ENCODE data around the gene INVS.
"Not testable (repeated sequence)": the region's sequence is repeated elsewhere in the genome, so short reads cannot be mapped to it uniquely, and the experiment has no call there.

INVS gene

GRCh38 chr9:100126423-100126822, 27.4 kb downstream of the INVS start:
- no peak for DNase-seq (ENCODE audit: low read depth)

DNA sequence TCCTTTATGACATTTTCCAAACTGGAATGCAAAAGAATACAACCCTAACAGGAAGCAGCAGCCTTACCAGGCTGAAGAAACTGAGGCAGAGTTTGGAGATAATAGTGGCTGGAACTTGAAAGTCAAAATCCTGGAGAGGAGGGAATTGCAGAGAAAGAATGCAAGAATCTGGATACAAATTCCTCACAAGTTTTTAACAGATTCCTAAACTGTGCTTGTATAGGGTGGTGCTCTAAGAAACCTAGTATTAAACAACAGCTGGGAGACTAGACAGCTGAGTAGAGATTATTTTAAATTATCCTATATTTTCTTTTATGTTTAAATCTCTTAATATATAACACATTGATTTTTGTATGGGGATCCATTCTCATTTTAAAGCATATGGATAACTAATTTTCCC, 30.7 kb downstream of the INVS start:
- no peak for DNase-seq (ENCODE audit: low read depth)

GRCh38 chr9:100131216-100131615, 32.2 kb downstream of the INVS start:
- DNase-seq (ENCODE audit: low read depth), result no peak

DNA sequence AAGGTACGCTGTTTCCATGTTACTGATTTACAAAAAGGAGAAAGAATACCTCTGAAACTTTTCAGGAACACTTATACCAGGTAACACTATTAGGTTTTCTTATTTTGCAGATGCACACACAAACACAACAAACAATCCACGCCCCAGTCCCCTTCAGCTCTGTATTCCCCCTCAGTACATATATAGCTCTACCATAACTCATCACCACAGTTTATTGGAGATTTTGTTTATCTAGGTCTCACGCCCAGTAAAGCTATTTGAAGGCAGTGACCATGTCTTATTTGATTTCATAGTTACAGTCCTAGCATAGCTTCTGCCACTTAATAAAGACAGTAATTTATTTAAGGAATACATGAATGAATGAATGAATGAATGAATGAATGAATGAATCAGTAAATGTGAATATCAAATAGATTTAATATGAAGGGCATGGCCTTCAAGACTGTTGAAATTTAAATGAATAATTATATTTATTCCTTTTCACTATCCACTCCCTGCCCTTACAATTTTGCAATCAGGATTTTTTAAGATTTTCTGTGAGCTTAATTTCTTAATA, 32.9 kb downstream of the INVS start:
- DNase-seq (ENCODE audit: low read depth), result no peak

DNA sequence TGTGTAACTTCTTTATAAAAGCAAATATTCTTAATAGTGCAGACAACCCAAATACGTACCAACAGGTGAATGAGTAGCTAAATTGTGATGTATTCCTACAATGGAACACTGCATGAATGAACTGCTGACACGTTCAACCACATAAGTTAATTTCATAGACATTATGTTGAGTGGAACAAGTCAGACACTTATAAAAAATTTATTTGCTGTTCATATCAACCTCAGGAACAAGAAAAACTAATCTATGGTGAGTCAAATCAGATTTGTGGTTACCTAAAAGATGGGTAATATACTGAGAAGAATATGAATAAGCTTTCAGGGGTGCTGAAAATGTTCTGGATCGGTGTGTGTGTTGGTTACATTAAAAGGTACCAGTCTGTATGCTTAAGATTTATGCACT, 35.7 kb downstream of the INVS start:
- no peak for DNase-seq (ENCODE audit: low read depth)

DNA sequence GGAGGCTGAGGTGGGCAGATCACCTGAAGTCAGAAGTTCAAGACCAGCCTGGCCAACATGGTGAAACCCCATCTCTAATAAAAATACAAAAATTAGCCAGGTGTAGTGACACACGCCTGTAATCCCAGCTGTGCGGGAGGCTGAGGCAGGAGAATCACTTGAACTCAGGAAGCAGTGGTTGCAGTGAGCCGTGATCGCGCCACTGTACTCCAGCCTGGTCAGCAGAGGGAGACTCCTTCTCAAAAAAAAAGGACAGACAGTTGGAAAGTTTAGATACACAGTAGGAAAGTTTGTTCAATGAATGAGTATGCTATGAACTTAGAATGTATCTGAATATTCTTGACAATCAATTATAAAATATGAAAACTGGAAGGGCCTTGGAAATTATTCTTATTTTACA, 37.8 kb downstream of the INVS start:
- DNase-seq (ENCODE audit: low read depth), result peak; percentile 16

GRCh38 chr9:100140303-100140702, 41.3 kb downstream of the INVS start:
- DNase-seq (ENCODE audit: low read depth), result not testable (repeated sequence)

- not testable (repeated sequence) for DNase-seq (ENCODE audit: low read depth)
Measured at GRCh38 chr9:100141862-100142261, 42.8 kb downstream of the INVS start.

DNA sequence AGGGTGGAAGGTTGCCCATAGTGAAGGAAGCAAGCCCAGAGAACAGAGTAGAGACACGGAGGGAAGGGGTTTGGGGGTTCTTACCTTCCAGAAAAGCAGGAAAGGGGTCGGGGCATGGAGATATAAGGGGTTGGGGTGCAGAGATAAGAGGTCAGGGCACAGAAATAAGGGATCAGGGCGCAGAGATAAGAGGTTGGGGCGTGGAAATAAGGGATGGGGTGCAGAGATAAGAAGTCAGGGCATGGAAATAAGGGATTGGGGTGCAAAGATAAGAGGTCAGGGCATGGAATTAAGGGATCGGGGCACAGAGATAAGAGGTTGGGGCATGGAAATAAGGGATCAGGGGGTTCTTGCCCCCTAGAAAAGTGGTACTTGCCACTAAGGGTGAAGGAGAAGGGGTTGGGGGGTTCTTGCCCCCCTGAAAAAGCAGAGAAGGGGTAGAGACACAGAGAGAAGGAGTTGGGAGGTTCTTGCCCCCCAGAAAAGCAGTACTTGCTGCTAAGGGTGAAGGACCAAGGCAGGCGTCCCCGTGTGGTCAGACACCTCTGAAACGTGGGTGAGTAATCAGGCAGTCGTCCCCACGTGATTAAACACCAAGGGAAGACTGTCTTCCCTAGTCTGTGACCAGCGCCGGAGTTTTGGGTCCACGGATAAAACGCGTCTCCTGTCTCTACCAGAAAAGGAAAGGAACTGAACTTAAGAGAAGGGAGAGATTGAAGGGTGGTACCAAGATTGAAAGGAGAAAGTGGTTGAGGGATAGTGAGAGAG, 46.3 kb downstream of the INVS start:
- DNase-seq (ENCODE audit: low read depth), result not testable (repeated sequence)

DNA sequence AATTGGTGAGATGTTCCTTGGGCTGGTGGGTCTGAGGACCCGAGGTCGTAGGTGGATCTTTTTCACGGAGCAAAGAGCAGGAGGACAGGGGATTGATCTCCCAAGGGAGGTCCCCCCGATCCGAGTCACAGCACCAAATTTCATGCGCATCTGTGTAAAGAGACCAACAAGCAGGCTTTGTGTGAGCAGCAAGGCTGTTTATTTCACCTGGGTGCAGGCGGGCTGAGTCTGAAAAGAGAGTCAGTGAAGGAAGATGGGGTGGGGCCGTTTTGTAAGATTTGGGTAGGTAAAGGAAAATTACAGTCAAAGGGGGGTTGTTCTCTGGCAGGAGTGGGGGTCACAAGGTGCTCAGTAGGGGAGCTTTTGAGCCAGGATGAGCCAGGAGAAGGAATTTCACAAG, 46.9 kb downstream of the INVS start:
- DNase-seq (ENCODE audit: low read depth), result not testable (repeated sequence)

DNA sequence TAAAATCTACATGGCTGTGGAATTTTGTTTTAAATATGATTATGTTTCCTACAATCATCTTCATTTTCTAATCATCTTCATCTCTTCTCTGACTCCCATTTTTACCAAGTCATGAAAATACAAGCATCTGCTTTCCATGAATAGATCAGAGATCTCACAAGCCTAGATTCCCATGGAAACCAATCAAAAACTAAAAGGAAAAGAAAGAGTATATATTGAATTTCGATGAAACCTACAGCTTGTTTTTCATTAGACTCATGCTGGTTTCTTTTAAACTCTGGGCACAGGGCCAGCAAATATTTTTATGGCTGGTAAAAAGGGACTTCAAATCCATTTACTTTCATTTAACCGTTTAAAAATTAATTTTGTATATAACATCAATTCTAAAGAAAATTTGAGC, 51.2 kb downstream of the INVS start:
- no peak for DNase-seq (ENCODE audit: low read depth)

- DNase-seq (ENCODE audit: low read depth), result no peak
Measured at GRCh38 chr9:100160021-100160420, 61.0 kb downstream of the INVS start.

- peak; percentile 57 for DNase-seq (ENCODE audit: low read depth)
Measured at GRCh38 chr9:100167176-100167575, 68.1 kb downstream of the INVS start.

DNA sequence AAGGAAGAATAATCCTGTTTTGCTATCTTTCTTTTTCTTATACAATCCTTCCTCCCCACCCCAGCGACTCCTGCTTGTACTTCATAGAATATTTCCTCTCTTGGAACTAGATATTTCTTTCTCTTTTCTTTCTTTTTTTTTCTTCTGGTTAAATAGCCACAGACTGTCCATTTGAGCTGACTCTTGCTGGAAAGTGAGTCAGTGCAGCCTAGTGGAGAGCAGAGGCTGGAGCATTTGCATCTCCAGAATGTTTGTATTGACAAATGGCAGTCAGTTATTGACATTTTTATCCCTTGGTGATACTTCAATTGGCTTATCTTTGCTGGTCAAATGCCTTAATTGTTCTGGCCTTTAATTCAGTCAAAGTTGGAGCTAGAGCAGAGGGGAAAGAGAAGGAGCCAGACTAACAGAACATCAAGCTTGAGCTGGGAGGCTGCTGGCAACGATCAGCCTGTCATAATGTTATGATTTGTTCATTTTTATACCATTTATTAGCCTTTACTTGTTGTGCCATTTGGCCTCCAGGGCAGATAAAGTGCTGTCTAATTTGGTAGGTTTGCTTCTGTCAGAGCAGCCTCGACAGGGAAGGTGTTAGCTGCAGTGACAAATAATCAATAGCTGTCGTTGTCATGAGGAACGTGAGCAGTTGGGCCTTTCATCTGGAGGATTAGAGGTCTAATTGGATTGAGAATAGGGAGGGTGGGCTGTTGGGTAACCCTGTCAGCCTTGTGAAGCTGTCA, 69.0 kb downstream of the INVS start:
- DNase-seq (ENCODE audit: low read depth), result peak; percentile 26

- peak; percentile 60 for DNase-seq (ENCODE audit: low read depth)
Measured at GRCh38 chr9:100170085-100170484, 71.0 kb downstream of the INVS start.

GRCh38 chr9:100170556-100170955, 71.5 kb downstream of the INVS start:
- peak; percentile 66 for DNase-seq (ENCODE audit: low read depth)

GRCh38 chr9:100186356-100186755, 87.3 kb downstream of the INVS start:
- no peak for DNase-seq (ENCODE audit: low read depth)

GRCh38 chr9:100190339-100190738, 91.3 kb downstream of the INVS start:
- no peak for DNase-seq (ENCODE audit: low read depth)

DNA sequence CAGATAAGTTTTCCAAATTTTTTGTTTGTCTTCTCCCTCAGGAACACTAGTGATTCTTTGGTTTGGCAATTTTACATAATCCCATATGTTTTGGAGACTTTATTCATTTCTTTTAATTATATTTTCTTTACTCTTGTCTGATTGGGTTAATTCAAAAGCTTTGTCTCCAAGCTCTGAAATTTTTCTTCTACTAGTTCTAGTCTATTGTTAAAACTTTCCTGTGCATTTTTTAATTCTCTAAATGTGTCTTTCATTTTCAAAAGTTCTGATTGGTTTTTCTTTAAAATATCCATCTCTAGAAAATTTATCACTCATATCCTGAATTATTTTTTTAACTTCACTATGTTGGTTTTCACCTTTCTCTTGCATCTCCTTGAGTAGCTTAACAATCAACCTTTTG, 92.2 kb downstream of the INVS start:
- DNase-seq (ENCODE audit: low read depth), result no peak

DNA sequence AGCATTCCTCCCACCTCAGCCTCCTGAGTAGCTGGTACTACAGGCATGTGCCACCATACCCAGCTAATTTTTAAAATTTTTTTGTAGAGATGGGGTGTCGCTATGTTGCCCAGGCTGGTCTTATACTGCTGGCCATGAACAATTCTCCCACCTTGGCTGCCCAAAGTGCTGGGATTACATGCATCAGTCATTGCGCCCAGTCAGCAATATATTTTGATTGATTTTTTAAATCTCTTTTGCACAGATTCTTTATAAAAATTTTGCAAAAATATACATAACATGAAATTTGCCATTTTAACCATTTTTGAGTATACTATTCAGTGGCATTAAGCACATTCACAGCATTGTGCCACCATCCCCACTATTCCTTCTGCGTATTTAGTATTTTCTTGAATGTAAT, 94.0 kb downstream of the INVS start:
- no peak for DNase-seq (ENCODE audit: low read depth)

GRCh38 chr9:100196215-100196614, 97.2 kb downstream of the INVS start:
- DNase-seq (ENCODE audit: low read depth), result no peak

DNA sequence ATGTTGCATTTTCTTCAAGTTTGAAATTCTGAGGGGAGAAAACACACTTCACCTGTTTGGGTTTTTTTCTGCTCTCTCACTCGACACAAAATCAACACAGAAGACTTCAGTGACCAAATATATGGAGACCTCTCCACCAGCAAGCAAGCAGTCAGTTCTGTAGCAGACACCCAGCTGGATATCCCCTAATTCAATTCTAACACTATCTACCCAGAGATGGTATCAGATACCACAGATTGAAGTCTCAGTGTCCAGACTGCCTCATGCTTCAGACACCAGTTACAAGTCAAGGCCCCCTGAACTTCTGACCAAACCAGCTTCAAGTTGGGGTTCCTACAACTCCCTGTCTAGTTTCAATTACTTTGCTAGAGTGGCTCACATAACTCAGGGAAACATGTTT, 97.8 kb downstream of the INVS start:
- no peak for DNase-seq (ENCODE audit: low read depth)

GRCh38 chr9:100197553-100197952, 98.5 kb downstream of the INVS start:
- no peak for DNase-seq (ENCODE audit: low read depth)

Measured in ELR (cell line).